ENCODE results near the gene HAUS3. TPM values are rescaled to one million over a fixed set of nuclear protein-coding genes. Genes with fewer than 3 reads are reported as not detected.

HAUS3 gene
- total RNA-seq, 1 experiment from 2014 or later = 17.3 TPM

DNA sequence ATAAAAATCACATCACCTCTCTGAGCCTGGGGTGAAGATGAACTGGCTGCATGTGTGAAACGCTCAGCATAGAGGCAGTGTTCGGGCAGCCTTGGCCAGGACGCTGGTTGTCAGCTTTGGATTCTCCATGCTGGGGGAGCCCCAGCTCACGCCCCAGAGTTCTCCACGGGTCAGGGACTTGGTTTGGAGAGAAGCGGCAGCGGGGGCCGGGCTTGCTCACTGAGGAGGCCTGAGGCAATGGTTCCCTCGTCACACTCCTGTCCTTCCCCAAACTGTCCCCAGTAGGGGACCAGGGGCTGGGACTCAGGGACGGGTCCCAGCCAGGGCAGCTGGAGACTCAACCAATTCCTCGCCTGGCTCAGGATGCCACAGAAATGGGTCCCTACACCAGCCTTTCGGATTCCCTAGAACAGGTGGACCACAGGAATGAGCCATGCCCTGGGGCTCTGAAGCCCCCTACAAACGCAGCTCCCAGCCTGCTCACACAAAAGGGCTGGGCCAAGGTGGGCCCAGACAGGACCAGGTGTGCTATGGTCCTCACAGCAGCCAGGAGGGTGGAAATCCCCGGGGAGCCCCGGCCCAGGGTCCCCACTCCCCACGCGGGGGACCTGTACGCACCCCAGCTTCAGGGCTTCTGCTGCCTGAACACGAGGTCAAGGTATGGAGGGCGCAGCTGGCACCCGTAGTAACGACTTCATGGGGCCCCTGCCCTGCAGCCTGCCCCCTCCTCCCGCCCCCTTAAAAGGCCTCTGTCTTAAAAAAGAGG, 18.6 kb upstream of the HAUS3 start (continued):
- TF ChIP-seq EZH2 (IDR thresholded peaks at IDR 0.05) (no peak), ZFX (IDR thresholded peaks at IDR 0.05) (no peak), JUND (IDR thresholded peaks at IDR 0.05) (no peak), CBX3 (IDR thresholded peaks at IDR 0.05; ENCODE audit: low read depth) (no peak), SRF (IDR thresholded peaks at IDR 0.05; ENCODE audit: low read depth) (no peak)

DNA sequence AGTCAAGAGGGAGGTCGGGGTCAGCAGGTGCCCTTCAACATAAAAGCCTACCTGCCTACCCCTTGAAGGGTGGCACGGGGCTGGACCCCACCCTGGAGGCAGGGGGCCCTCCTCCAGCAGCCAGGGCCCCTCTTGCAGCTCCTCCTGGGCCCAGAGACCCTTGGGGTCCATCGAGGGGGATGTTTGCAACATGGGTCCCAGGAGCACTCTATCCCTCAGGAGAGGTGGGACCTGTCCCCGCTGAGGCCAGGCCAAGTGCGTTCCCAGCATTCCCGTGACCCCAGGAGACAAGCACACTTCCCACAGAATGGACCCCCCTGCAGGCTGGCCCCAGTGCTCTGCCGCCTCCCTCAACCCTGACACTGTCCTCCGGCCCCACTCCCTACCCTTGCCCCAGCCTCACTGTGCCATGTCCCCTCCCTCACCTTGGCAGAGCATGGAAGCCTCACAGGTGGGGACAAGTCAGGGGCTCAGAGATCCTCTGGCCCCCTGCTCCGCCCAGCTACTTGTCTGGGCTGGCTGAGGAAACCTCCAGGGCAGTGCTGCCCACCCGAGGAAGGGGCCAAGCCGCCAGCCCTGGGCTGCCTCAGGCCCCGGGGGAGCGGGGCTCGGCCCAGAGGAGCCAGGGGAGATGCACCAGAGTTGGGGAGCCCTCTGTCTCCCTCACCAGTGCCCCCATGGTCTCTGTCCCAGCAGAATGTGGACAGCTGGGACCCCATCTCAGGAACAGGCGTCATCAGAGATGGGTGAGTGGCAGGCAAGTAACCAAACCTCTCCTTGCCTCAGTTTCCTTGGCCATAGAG, 17.8 kb upstream of the HAUS3 start:
- H3K4me2 ChIP-seq (ENCODE audit: low read length) = no peak overlapping the region
- no peak overlapping the region for H2AFZ ChIP-seq (ENCODE audit: low read depth, low read length, poor library complexity, severe bottlenecking)
- H3K27ac ChIP-seq (ENCODE audit: low read depth, low read length) = no peak overlapping the region; the same call in 1 of the 2 replicates
- TF ChIP-seq, protein P1, sequence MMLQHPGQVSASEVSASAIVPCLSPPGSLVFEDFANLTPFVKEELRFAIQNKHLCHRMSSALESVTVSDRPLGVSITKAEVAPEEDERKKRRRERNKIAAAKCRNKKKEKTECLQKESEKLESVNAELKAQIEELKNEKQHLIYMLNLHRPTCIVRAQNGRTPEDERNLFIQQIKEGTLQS (IDR thresholded peaks at IDR 0.05) = no peak
- TF ChIP-seq EZH2 (IDR thresholded peaks at IDR 0.05) (no peak), CEBPB (IDR thresholded peaks at IDR 0.05; ENCODE audit: low read depth) (no peak), RAD21 (IDR thresholded peaks at IDR 0.05; ENCODE audit: low read depth) (no peak), YY1 (IDR thresholded peaks at IDR 0.05; ENCODE audit: extremely low read depth, insufficient replicate concordance, low read depth, low read length) (no peak), ZFX (IDR thresholded peaks at IDR 0.05) (no peak), ELF1 (IDR thresholded peaks at IDR 0.05; ENCODE audit: borderline replicate concordance, low read depth) (no peak)
- DNase-seq (ENCODE audit: low read depth, low spot score) = no peak
- ChIA-PET RAD21 (ENCODE audit: low non-redundant PET in 1 of 2, low total read pairs in 2 of 2, uncharacterized antibody in 2 of 2, unreplicated experiment in 2 of 2) (no interaction called here), CTCF (no interaction called here), POLR2A (no interaction called here)
- H3K9me2 ChIP-seq (ENCODE audit: insufficient read depth) = no peaks in the 10 kb centered on the region
- no peak overlapping the region for H3K4me3 ChIP-seq (replicated peaks in 1 of 2; ENCODE audit: low read depth in 1 of 2, low read length in 2 of 2)
- no peaks in the 10 kb centered on the region for H4K20me1 ChIP-seq (ENCODE audit: insufficient read depth)
- no peaks in the 10 kb centered on the region for H3K36me3 ChIP-seq (ENCODE audit: control insufficient read depth in 1 of 2, insufficient read depth in 2 of 2, low read length in 2 of 2)
- intact Hi-C loops (cut with micrococcal nuclease) = loop anchor here (5.0 kb wide), 1 partner anchor 153 kb away; no protein-coding TSS in a partner anchor
- H3K27me3 ChIP-seq (ENCODE audit: insufficient read depth, low read length) = no peaks in the 10 kb centered on the region
- no peak overlapping the region for H3K9ac ChIP-seq (ENCODE audit: low read length)
- BruUV-seq (replicated peaks) = no TSS peak
- ATAC-seq = no peak
- H3K79me2 ChIP-seq (ENCODE audit: insufficient read depth, low read length) = no peaks in the 10 kb centered on the region
- no peaks in the 10 kb centered on the region for H3K9me3 ChIP-seq (ENCODE audit: control insufficient read depth in 1 of 2, insufficient read depth in 1 of 2, low read depth in 1 of 2, low read length in 2 of 2)
- H3K4me1 ChIP-seq (ENCODE audit: control insufficient read depth in 1 of 2, insufficient read depth in 2 of 2, low read length in 2 of 2) = peaks cover 9 to 15% of the 10 kb centered on the region in 2 experiments; a peak in 3 of 4 replicates
